Stimulated activated CD8-positive, alpha-beta memory T cell treated with anti-CD3 and anti-CD28 coated beads, Interleukin-12 subunit alpha, Interleukin-12 subunit beta, amount 100 ng/mL, for 1 hour (primary cell): ENCODE results near the gene RPRD2.
"Not testable (repeated sequence)": the region's sequence is repeated elsewhere in the genome, so short reads cannot be mapped to it uniquely, and the experiment has no call there.

Experiments
- DNase-seq: peaks from one replicate; pipeline ENCODE4 v3.0.0-alpha.2; 2020; ENCODE audit warnings: low read depth

RPRD2 gene

GRCh38 chr1:150363426-150364230, at the start of gene RPRD2:
Gene RPRD2 (plus strand): TSS chr1:150364147. CDS start chr1:150364715, 568 bp downstream.
- peak; percentile 99 for DNase-seq

GRCh38 chr1:150314691-150315090, 49.3 kb upstream of the RPRD2 start:
- not testable (repeated sequence) for DNase-seq

DNA sequence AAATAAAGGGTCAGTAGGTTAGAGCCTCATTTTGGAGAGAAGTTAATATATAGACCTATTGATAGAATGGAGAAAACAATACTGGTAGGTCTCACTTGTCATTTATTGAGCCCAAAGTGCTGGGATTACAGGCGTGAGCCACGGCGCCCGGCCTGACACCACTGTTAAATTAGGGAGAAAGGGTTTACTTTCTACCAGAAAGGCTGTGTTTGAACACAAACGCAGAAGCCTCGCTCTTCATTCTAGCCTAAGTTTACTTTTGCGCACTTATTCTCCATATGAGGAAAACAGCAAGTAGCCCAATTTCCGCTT, 43.3 kb upstream of the RPRD2 start:
- no peak for DNase-seq

DNA sequence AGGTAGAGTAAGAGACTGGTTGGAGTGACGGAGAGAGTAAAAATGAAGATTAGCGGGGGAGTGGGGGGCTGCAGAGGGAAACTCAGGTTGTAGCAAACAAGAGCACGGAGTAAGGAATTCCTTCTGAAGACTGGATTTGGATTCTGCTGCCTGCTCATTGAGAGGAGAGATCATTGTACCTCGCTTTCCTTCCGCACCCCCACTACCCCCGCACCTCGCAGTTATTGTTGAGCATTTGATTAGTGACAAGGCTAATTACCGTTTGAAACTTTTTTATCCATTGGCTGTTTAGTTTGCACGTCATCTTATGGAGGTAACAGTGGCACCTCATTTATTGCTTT, 42.2 kb upstream of the RPRD2 start:
- DNase-seq = no peak

- no peak for DNase-seq
Measured at GRCh38 chr1:150322310-150322709, 41.6 kb upstream of the RPRD2 start.

DNA sequence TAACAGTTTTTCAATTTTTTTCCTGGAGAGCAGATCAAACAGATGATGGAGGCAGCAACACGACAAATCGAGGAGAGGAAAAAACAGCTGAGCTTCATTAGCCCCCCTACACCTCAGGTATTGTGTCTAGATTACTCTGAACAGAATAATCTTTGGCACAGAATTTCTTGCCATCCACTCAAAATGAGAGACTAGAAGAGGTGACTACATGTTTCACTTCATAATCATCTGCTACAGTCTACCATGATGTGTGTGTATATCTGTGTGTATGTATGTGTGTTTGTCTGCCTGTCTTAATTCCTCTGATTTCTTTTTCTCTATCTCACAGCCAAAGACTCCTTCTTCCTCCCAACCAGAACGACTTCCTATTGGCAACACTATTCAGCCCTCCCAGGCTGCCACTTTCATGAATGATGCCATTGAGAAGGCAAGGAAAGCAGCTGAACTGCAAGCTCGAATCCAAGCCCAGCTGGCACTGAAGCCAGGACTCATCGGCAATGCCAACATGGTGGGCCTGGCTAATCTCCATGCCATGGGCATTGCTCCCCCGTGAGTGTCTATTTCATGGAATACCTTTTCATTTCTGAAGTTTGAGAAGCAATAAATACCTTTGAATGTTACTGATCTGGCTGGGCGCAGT, 31.2 kb upstream of the RPRD2 start:
- no peak for DNase-seq

DNA sequence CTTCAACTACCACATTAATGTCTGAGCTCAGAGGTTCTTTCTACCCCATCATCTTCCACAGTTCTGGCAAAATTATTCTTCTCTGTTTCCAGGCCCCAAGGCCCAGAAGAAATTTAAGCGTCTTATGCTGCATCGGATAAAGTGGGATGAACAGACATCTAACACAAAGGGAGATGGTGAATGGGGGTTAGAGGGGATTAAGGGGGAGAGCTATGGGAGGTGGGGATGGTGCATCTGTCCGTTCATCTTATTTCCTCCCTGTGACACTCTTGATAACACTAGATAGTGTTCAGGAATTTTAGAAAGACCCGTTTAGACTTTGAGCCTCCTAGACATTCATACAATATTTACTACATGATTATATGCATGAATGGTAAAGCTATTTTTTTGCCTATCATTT, 17.6 kb upstream of the RPRD2 start:
- no peak for DNase-seq

DNA sequence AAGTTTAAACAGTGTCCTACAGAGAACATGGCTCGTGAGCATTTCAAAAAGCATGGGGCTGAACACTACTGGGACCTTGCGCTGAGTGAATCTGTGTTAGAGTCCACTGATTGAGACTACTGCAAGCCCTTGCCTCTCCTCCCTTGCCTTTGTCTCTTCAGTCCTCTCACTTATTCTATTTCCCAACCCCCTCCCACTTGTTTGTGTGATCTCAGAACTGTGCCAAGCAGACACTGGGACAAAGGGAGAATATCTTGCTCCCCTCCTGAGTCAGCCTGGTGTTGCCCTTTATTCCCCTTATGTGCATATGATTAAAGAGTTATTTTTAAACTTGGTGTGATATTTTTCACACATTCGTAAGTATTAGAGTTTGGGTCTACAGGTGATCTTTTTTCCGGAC, 11.1 kb upstream of the RPRD2 start:
- no peak for DNase-seq

DNA sequence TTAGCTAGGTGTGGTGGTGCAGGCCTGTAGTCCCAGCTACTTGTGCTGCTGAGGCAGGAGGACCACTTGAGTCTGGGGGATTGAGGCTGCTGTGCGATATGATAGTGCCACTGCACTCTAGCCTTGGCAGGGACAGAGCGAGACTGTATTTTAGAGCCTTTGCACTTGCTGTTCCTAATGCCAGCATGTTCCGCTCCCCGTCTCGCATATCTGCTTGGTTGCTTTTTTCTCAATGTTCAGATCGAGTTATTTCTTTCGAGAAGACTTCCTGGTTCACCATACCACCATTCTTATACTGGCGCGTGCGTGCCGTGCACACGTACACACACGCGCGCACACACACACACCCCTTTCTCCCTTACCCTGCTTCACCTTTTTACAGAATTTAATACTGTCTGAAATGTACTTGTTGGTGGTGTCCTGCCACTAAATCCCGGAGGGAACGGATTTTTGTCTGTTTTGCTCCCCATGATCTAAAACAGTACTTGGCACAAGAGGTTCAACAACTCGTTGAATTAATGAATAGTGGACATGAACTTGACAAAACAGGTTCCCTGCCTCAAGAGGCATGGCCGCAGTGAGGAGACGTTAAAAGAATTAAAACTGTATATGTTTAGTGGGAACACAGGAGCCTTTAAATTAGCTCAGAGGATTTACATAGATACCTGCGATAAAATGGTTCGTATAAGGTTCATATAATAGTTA, 1.1 kb upstream of the RPRD2 start:
- peak; percentile 13 for DNase-seq

GRCh38 chr1:150364231-150365003, 470 bp downstream of the RPRD2 start:
- peak; percentile 63 for DNase-seq

GRCh38 chr1:150365941-150366340, 2.0 kb downstream of the RPRD2 start:
- no peak for DNase-seq

DNA sequence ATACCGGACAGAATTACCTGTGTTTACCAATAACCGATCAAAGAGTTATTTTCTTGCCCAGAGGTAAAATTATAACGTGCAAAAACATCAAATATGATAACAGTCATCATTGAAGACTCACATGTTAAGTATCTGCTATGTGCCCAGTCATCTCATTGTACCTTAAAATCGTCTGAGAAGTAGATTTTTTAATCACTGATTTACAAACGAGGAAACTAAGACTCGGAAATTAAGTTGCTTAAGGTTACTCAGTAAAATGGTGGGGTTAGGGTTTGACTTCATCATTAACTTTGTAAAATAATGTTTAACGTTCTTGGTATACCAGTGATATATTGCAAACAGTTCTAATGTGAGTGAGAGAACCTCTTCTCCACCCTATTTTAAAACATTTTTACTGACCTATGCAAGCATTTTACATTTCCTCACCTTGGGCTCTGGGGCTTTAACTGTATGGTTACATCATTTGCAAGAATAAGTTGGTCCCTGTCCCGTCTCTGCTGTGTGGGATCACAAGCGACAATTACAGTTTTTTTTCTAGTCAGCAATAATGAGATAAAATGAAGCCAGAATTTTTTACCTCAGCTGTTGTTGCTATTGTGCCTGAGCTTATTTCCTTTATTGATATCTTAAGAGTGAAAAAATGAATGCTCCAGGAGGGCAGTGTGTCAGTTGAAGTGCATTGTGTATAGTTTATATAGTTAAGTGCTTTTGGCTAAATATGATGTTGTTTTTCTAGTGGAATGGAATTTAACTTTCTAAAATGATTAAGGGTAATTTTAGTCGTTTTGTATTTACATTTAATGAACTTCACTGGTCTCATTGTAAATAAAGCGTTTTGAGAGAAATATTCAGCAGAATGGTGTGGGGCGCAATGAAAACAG, 2.7 kb downstream of the RPRD2 start:
- DNase-seq = no peak

DNA sequence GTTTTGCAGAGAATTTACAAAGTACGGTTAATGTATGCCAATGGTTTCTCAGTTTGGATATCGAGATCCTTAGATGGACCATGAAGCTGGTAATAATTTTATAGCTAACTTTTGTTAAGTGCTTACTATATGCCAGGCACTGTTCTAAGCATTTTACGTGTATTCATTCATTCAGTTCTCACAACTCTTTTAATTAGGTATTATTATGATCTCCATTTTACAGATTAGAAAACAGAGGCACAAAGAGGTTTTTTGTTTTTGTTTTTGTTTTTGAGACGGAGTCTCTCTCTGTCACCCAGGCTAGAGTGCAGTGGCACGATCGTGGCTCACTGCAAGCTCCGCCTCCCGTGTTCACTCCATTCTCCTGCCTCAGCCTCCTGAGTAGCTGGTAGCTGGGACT, 7.2 kb downstream of the RPRD2 start:
- no peak for DNase-seq

- no peak for DNase-seq
Measured at GRCh38 chr1:150372580-150372979, 8.6 kb downstream of the RPRD2 start.

DNA sequence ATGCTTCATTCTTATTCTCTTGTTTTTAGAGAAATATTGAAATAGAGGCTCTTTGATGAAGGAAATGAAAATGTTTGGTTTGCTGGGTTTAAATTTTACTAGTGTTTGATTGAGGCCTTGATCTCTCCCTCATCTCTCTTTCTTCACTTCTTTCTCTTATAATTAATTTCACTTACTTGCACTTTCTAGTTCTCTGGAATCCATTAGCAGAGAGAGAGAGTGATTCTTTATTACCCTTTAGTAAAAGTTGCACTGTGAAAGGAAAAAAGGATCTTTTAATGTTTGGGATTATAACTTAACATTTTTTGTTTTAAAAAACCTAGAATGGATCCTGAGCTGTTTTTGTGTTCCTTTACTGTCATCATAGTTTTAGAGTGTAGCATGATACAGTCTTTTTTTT, 12.2 kb downstream of the RPRD2 start:
- DNase-seq = no peak

- DNase-seq = no peak
Measured at GRCh38 chr1:150383631-150384324, 19.8 kb downstream of the RPRD2 start.

GRCh38 chr1:150385537-150386445, 21.8 kb downstream of the RPRD2 start:
- DNase-seq = no peak

- no peak for DNase-seq
Measured at GRCh38 chr1:150386592-150386991, 22.6 kb downstream of the RPRD2 start.

DNA sequence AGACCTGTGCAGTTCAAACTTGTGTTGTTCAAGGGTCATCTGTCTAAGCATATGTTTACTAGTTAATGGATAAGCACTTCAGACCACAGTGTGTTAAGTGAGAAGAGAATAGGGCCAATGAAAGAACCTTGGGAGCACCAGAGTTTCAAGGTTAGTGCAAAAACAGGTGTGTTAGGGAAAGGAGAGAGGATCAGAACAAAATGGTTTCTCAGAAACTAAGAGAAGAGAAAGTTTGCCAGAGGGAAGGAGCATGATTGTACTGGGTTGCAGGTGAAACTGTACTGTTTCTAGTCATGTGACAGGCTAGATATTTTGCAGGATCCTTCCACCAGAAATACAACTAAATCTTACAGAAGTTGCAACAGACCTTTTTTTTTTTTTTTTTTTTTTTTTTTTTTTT, 23.3 kb downstream of the RPRD2 start:
- no peak for DNase-seq

- no peak for DNase-seq
Measured at GRCh38 chr1:150388241-150388640, 24.3 kb downstream of the RPRD2 start.
